ENCODE measurements around the gene PLCD3.

Gene PLCD3

GRCh38 chr17:45104029-45104428, 28.3 kb downstream of the PLCD3 start:
- TF ChIP-seq CTCF (IDR thresholded peaks at IDR 0.05): no peak

- TF ChIP-seq CTCF (IDR thresholded peaks at IDR 0.05): no peak
These were observed 29.0 kb downstream of the PLCD3 start for GRCh38 chr17:45103269-45103795.

DNA sequence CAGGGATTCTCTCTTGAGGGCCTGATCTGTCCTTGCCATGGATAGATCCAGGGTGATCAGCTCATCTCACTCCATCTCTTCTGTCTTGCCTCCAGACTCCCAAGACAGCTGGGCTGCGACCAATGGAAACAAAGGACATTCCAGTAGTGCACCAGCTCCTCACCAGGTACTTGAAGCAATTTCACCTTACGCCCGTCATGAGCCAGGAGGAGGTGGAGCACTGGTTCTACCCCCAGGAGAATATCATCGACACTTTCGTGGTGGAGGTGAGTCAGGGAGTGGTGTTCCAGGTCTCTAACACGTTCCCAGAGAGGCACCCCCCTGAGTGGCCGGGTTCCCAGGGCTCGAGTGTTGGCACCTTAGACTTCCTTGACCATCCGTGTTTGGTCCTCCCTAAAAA, 29.5 kb downstream of the PLCD3 start:
- TF ChIP-seq CTCF (IDR thresholded peaks at IDR 0.05): no peak

- no peak for TF ChIP-seq CTCF (IDR thresholded peaks at IDR 0.05)
These were observed 30.2 kb downstream of the PLCD3 start for GRCh38 chr17:45101883-45102811.

DNA sequence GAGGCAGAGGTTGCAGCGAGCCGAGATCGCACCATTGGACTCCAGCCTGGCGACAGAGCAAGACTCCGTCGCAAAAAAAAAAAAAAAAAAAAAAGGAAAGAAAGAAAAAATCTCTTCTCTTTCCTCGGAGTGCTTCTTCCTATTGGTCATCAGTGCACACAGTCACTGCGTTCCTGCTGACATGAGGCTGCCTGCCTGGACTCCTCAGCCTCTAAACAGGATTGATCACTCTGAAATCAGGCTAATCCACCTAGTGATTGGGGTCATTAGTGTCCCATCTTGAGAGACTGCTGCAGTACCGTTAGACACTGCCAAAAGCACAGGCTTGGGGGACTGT, 30.8 kb downstream of the PLCD3 start:
- no peak for TF ChIP-seq CTCF (IDR thresholded peaks at IDR 0.05)

GRCh38 chr17:45098869-45099616, 33.3 kb downstream of the PLCD3 start:
- TF ChIP-seq CTCF (IDR thresholded peaks at IDR 0.05): peak; percentile 97

GRCh38 chr17:45098081-45098868, 34.0 kb downstream of the PLCD3 start:
- no peak for TF ChIP-seq CTCF (IDR thresholded peaks at IDR 0.05)

Data from LNCAP (cell line).